Neural crest cell (in vitro differentiated cells): ENCODE data around the gene BCL11B. TPM values are rescaled to one million over a fixed set of nuclear protein-coding genes. Genes with fewer than 3 reads are reported as not detected.

Source experiments
- DNase-seq: peaks from one replicate; pipeline ENCODE4 v3.0.0; 2021; ENCODE audit warnings: low read depth, mixed read lengths, low spot score
- H3K27ac Mint-ChIP-seq: one replicate; pipeline ENCODE4 v1.8.0; 2021; ENCODE audit warnings: mild to moderate bottlenecking, mixed read lengths; ENCODE audit not compliant: unreplicated experiment
- H3K27me3 Mint-ChIP-seq: 2 replicates; pipeline ENCODE4 v1.8.0; 2021; ENCODE audit warnings: low read depth, mild to moderate bottlenecking, mixed read lengths
- H3K36me3 Mint-ChIP-seq: 2 replicates; pipeline ENCODE4 v1.8.0; 2021; ENCODE audit warnings: low read depth, mild to moderate bottlenecking, mixed read lengths
- H3K4me1 Mint-ChIP-seq: 2 replicates; pipeline ENCODE4 v1.8.0; 2021; ENCODE audit warnings: mixed read lengths
- H3K4me3 Mint-ChIP-seq: one replicate; pipeline ENCODE4 v1.8.0; 2021; ENCODE audit warnings: mild to moderate bottlenecking, mixed read lengths
- H3K9me3 Mint-ChIP-seq: 2 replicates; pipeline ENCODE4 v1.8.0; 2021; ENCODE audit warnings: mixed read lengths
- total RNA-seq: library from RNA; stranded (reverse); gene quantifications from 2 replicates; pipeline ENCODE4 v1.2.1, GENCODE V29; 2021
- TF ChIP-seq, protein P1 (sequence below): fragments of 200-600 bp; sonication (generic); conservative IDR thresholded peaks from 2 replicates; pipeline ENCODE4 v1.5.0; 2021; ENCODE audit warnings: antibody characterized with exemption, mild to moderate bottlenecking

The BCL11B gene
- total RNA-seq, 1 donor from 2014 or later = 0.28 TPM

DNA sequence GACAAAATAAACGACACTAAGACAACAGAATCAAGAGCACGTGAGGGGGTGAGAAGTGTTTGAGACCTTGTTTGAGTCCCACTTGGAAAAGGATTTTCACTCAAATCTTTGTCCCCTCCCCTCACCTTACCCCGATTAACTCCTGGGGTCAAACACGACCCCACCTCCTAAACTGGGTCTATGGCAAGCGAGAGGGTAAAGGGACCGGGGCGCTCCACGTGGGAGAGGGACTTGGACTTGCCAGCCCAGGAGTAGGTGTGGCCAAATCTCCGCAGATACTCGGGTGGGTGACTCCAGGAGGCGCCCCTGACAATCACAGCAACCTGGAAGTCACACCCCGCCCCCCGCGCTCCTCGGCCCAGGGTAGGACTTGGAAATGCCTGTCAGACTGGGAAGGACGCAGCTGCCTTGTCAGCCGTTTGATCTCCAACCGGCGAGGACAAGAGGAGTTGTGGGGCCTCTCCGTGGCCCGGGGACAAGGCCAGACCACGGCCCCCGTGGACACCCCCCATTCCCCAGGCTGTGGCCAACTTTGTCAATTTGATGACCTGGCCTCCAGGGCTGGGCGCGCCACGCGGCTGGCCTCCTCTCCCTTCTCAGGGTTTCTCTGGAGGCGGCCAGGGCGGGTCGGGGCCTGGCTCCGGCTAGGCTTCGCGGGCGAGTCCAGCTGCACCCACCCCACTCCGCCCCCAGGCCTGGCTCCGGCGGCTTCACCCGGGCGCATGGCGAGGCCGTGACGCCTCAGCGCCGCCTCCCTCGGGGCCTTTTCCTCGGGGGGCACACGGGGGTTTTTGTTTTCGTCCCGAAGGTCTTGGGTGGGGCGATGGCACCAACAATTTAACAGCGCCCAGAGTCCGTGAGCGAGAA, 1.1 kb upstream of the BCL11B start:
- Mint-ChIP-seq H3K36me3 (no peaks in the 10 kb centered on the region), H3K4me3 (peak overlapping the region; percentile 86), H3K27ac (no peak overlapping the region), H3K27me3 (peaks cover 88% of the 10 kb centered on the region), H3K4me1 (peaks cover 43% of the 10 kb centered on the region), H3K9me3 (no peaks in the 10 kb centered on the region)
- TF ChIP-seq, protein P1, sequence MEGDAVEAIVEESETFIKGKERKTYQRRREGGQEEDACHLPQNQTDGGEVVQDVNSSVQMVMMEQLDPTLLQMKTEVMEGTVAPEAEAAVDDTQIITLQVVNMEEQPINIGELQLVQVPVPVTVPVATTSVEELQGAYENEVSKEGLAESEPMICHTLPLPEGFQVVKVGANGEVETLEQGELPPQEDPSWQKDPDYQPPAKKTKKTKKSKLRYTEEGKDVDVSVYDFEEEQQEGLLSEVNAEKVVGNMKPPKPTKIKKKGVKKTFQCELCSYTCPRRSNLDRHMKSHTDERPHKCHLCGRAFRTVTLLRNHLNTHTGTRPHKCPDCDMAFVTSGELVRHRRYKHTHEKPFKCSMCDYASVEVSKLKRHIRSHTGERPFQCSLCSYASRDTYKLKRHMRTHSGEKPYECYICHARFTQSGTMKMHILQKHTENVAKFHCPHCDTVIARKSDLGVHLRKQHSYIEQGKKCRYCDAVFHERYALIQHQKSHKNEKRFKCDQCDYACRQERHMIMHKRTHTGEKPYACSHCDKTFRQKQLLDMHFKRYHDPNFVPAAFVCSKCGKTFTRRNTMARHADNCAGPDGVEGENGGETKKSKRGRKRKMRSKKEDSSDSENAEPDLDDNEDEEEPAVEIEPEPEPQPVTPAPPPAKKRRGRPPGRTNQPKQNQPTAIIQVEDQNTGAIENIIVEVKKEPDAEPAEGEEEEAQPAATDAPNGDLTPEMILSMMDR = no peak
- peak; percentile 36 for DNase-seq

- H3K9me3 Mint-ChIP-seq = no peaks in the 10 kb centered on the region
- TF ChIP-seq, protein P1 = no peak
- H3K4me1 Mint-ChIP-seq = peaks cover 41% of the 10 kb centered on the region
- H3K4me3 Mint-ChIP-seq = peak overlapping the region; percentile 86
- no peak for DNase-seq
- peaks cover 88% of the 10 kb centered on the region for H3K27me3 Mint-ChIP-seq
- H3K27ac Mint-ChIP-seq = no peak overlapping the region
- H3K36me3 Mint-ChIP-seq = no peaks in the 10 kb centered on the region
Measured at GRCh38 chr14:99272632-99272898, 568 bp upstream of the BCL11B start.

GRCh38 chr14:99271221-99271941, 616 bp downstream of the BCL11B start:
- TF ChIP-seq, protein P1 = no peak
- Mint-ChIP-seq H3K4me3 (peak overlapping the region; percentile 86), H3K9me3 (no peaks in the 10 kb centered on the region), H3K36me3 (no peaks in the 10 kb centered on the region), H3K27ac (no peak overlapping the region), H3K27me3 (peaks cover 88% of the 10 kb centered on the region), H3K4me1 (peaks cover 35% of the 10 kb centered on the region)
- DNase-seq = no peak

DNA sequence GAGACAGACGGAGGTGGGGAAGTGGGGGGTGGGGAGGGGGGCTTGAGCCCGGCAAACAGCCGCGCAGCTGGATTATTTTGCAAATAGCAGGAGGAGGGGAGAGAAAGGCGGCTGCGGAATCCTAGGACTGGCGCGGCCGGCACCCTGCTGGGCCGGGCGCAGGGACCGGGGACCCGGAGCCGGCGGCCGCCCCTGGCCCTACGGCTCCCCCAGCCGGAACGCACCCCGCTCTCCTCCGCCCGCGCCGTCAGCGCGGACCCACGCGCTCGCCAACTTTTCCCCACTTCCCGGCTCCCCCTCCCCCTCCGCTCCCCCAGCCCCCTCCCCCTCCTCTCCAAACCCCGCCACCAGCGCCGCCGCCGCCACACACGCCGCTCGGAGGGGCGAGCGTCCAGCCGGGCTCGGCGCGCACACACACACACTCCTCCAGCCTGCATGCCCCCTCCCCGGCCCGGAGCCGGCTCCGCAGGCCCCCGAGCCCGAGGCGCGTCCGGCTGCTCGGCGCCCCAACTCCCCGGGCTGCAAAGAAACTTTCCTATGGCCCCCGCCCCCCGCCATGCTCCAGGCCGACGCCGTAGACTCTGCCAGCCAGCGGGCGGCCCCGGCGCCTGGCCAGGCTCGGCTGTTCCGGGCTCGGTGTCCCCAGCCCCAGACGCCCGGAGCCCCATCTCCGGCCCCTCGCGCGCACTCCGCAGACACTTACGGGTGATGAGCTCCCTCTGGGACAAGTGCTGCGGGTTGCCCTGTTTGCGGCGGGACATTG, 1.4 kb downstream of the BCL11B start:
- H3K36me3 Mint-ChIP-seq = no peaks in the 10 kb centered on the region
- H3K4me1 Mint-ChIP-seq = peaks cover 40% of the 10 kb centered on the region
- no peak overlapping the region for H3K27ac Mint-ChIP-seq
- no peaks in the 10 kb centered on the region for H3K9me3 Mint-ChIP-seq
- peak; percentile 34 for DNase-seq
- TF ChIP-seq, protein P1 = no peak
- H3K4me3 Mint-ChIP-seq = peak overlapping the region; percentile 86
- H3K27me3 Mint-ChIP-seq = peaks cover 88% of the 10 kb centered on the region

GRCh38 chr14:99268810-99269707, 2.9 kb downstream of the BCL11B start:
- H3K4me1 Mint-ChIP-seq = peaks cover 40% of the 10 kb centered on the region
- DNase-seq = no peak
- TF ChIP-seq, protein P1 = no peak
- no peaks in the 10 kb centered on the region for H3K36me3 Mint-ChIP-seq
- H3K27me3 Mint-ChIP-seq = peaks cover 90% of the 10 kb centered on the region
- no peak overlapping the region for H3K27ac Mint-ChIP-seq
- peak overlapping the region; percentile 66 for H3K4me3 Mint-ChIP-seq
- no peaks in the 10 kb centered on the region for H3K9me3 Mint-ChIP-seq
